HL-60 (cell line): ENCODE measurements around the gene SDF2.

Experiments used
- CTCF ChIP-seq: IDR thresholded peaks from one replicate; pipeline ENCODE4 v1.5.1; 2011; ENCODE audit warnings: low read length, control low read depth, inconsistent platforms; ENCODE audit not compliant: insufficient read depth
- GABPA ChIP-seq: IDR thresholded peaks from 2 replicates; pipeline ENCODE4 v1.6.1; 2012; ENCODE audit warnings: low read depth
- POLR2AphosphoS5 ChIP-seq: IDR thresholded peaks from 2 replicates; pipeline ENCODE4 v1.6.1; 2012; ENCODE audit warnings: low read depth

- TF ChIP-seq CTCF (no peak), GABPA (no peak), POLR2AphosphoS5 (no peak; the same call in 1 of the 2 replicates)
Observed at GRCh38 chr17:28710861-28711722, 49.4 kb upstream of the SDF2 start.
